HFFc6 (cell line): ENCODE data around the gene PEAK3. TPM values are rescaled to one million over a fixed set of nuclear protein-coding genes. Genes with fewer than 3 reads are reported as not detected.
A peak's percentile ranks its signal among the peaks of the same experiment; 100 is the strongest.

Source experiments
- DNase-seq: peaks from one replicate; pipeline ENCODE4 v3.0.0-alpha.2; 2018
- H3K27ac Mint-ChIP-seq: 2 replicates; pipeline ENCODE4 v1.8.0; 2020; ENCODE audit warnings: mild to moderate bottlenecking, mixed read lengths
- H3K27me3 Mint-ChIP-seq: 2 replicates; pipeline ENCODE4 v1.8.0; 2021; ENCODE audit warnings: mild to moderate bottlenecking, moderate library complexity, mixed read lengths; ENCODE audit not compliant: insufficient read depth
- H3K36me3 Mint-ChIP-seq: 2 replicates; pipeline ENCODE4 v1.8.0; 2021; ENCODE audit warnings: low read depth, mixed read lengths
- H3K4me1 Mint-ChIP-seq: 2 replicates; pipeline ENCODE4 v1.8.0; 2020; ENCODE audit warnings: low read depth, mixed read lengths
- H3K4me3 Mint-ChIP-seq: 2 replicates; pipeline ENCODE4 v1.8.0; 2020; ENCODE audit warnings: mild to moderate bottlenecking, moderate library complexity, mixed read lengths
- H3K9me3 Mint-ChIP-seq: 2 replicates; pipeline ENCODE4 v1.8.0; 2020; ENCODE audit warnings: mild to moderate bottlenecking, mixed read lengths
- total RNA-seq, 6 experiments: library from RNA; stranded (reverse); fragmentation: NEBNext Ultra II Directional; extraction: Animal tissue kit (Norgen Biotek cat#: 25700); gene quantifications; 2 replicates in 1 of 6; 3 replicates in 5 of 6; pipeline ENCODE4 v1.2.3, GENCODE V29; 2021
- TF ChIP-seq, protein P1 (sequence below): fragments of 200-600 bp; sonication (generic); IDR thresholded peaks from 2 replicates; pipeline ENCODE4 v1.5.0; 2021; ENCODE audit warnings: antibody characterized with exemption, mild to moderate bottlenecking

PEAK3 gene
- total RNA-seq, 6 experiments from 2014 or later, result 0.07 to 0.53 (median 0.36) TPM

DNA sequence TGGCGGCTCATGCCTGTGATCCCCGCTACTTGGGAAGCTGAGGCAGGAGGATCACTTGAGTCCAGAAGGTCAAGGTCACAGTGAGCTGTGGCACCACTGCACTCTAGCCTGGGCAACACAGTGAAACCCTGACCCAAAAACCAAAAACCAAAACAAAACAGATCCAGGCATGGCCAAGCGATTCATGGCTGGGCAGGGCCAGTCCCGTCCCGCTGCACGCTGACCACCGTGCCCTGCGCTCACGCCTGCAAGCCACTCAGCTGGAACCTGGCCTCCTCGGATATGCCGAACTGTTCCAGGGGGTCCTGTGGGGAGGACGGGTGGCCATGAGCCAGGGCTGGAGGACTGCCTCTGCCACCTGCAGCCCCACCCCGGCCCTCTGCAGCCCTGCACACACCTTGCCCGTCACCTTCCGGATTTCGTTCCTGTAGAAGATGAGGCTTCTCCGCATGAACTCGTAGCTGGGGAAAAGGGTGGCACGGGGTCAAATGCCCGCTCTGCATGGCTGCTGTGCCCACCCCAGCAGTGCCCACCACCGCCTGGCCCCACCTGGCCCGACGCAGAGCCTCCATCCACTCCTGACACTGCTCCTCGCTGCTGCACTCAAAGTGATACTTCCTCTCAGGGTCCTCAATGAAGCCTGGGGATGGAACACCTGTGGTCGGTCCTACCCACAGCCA lies 48.2 kb downstream of the PEAK3 start:
- Mint-ChIP-seq H3K27me3 (peaks cover 14% of the 10 kb centered on the region), H3K27ac (peak overlapping the region; percentile 82), H3K9me3 (peaks cover 15% of the 10 kb centered on the region), H3K36me3 (peaks cover 35% of the 10 kb centered on the region), H3K4me1 (peaks cover 28% of the 10 kb centered on the region), H3K4me3 (peak overlapping the region; percentile 89)
- TF ChIP-seq, protein P1, sequence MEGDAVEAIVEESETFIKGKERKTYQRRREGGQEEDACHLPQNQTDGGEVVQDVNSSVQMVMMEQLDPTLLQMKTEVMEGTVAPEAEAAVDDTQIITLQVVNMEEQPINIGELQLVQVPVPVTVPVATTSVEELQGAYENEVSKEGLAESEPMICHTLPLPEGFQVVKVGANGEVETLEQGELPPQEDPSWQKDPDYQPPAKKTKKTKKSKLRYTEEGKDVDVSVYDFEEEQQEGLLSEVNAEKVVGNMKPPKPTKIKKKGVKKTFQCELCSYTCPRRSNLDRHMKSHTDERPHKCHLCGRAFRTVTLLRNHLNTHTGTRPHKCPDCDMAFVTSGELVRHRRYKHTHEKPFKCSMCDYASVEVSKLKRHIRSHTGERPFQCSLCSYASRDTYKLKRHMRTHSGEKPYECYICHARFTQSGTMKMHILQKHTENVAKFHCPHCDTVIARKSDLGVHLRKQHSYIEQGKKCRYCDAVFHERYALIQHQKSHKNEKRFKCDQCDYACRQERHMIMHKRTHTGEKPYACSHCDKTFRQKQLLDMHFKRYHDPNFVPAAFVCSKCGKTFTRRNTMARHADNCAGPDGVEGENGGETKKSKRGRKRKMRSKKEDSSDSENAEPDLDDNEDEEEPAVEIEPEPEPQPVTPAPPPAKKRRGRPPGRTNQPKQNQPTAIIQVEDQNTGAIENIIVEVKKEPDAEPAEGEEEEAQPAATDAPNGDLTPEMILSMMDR, result no peak
- no peak for DNase-seq

DNA sequence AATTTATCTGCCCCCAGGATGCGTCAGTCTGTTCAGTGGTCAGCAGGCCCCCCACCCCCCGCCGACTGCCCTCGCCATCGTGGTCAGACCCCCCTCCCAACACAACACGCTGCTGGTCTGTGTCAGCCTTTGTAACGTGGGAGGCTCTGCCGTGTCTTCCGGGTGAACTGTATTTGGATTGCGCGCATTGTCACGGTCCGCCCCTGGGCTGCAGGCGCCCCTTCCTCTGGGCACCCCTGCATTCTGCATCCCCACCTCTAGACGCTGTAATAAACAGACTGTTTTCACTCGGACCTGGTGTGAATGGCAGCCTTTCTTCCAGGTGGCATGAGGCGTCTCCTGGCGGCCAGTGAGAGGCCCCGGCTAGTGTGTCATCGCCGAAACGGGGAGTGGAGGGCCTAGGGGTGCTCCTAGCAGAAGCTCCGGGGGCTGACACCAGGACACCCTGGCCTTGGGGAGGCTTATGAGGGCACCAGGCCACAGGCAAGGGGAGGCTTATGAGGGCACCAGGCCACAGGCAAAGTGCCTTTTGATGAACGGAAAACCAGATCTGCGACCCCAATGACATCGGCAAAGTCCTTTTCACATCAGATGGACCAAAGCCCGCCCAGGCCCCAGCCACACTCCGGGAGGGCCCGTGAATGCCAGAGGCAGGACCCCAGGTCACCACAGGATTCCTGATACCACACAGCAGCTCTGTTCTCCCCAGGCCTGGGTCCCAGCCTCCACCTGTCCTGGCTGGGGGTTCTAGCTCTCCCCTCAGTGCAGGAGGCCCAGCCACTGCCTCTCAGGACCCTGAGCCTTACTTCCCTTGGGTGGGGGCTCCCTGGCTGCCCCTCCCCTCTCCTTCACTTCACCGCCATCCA lies 49.5 kb downstream of the PEAK3 start:
- H3K27me3 Mint-ChIP-seq, result peaks cover 14% of the 10 kb centered on the region
- no peak for DNase-seq
- peak overlapping the region; percentile 20; the same call in 1 of the 2 replicates for H3K4me3 Mint-ChIP-seq
- H3K9me3 Mint-ChIP-seq, result peaks cover 13% of the 10 kb centered on the region
- H3K27ac Mint-ChIP-seq, result 0 out of 2 replicates have a peak overlapping the region, but pooled peaks have one; percentile 7
- H3K36me3 Mint-ChIP-seq, result peaks cover 24% of the 10 kb centered on the region
- TF ChIP-seq, protein P1, result no peak
- H3K4me1 Mint-ChIP-seq, result peaks cover 16% of the 10 kb centered on the region; the same call in 1 of the 2 replicates

DNA sequence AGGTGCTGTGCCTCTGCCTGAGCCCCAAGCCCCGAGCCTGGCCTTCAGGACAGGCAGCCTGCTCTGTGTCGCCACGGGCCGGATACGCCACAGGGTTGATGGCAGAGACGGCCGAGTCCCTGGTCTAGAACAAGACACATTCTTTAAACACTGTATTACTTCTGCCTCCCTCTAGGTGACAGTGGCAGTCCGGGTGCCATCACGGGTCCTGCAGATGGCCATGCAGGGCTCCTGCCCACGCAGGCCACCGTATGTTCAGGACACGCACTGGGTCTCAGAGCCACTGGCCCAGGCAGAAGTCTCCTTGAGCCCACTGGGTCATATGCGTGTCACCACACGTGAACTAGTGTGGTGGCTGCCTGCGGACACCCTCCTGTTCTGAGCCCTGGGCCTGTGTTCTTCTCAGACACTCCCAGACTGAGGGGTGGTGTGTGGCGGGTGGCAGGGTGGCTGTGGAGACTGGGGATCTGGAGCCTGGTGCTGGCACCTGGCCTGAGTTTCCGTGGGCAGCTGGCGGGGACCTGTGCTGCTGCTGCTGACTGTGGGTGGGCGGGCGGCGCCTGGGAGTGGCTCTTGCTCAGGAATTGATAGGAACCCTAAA lies 50.3 kb downstream of the PEAK3 start:
- no peak overlapping the region for H3K4me3 Mint-ChIP-seq
- peaks cover 6% of the 10 kb centered on the region for H3K9me3 Mint-ChIP-seq
- TF ChIP-seq, protein P1, result peak; percentile 51
- peaks cover 15% of the 10 kb centered on the region for H3K27me3 Mint-ChIP-seq
- DNase-seq, result no peak
- H3K36me3 Mint-ChIP-seq, result peaks cover 19% of the 10 kb centered on the region
- H3K4me1 Mint-ChIP-seq, result peaks cover 15% of the 10 kb centered on the region; the same call in 1 of the 2 replicates
- H3K27ac Mint-ChIP-seq, result peak overlapping the region; percentile 48; the same call in 1 of the 2 replicates

DNA sequence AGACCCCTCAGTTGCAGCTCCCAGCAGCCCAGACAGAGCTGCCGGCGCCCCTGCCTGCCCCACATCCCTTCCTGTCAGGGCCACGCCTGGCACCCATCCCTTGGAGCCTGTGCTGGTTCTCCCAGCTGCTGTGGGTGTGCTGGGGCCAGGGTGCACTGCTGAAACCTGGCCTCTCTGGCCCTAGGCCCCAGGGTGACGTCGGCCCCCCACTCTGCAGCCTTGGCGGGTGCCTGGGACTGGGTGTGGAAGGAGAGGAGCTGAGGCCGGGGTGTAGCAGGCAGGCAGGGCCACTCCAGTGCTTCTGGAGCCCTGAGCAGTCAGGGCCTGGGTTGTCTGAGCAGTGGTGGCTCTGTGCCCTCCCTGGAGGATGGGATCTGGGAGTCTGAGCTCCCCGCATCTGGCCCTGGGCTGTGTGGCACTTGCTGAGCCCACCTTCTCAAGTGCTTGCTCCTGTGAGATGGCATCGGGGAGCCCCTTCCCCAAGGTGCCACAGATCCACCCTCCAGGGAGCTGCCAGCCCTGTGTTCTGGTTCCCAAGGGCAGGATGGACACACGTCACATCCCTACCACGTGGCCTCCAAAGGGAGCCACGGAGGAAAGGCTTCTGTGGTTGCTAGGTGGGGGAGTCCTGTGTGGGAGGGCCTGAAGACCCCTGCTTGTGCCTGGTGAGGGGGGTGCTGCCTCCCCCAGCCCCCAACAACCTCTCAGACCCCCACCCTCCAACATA lies 51.0 kb downstream of the PEAK3 start:
- DNase-seq, result no peak
- H3K4me3 Mint-ChIP-seq, result no peak overlapping the region
- peaks cover 15% of the 10 kb centered on the region; the same call in 1 of the 2 replicates for H3K4me1 Mint-ChIP-seq
- TF ChIP-seq, protein P1, result no peak
- peaks cover 16% of the 10 kb centered on the region for H3K36me3 Mint-ChIP-seq
- H3K27me3 Mint-ChIP-seq, result peaks cover 11% of the 10 kb centered on the region
- no peaks in the 10 kb centered on the region for H3K9me3 Mint-ChIP-seq
- peak overlapping the region; percentile 48; the same call in 1 of the 2 replicates for H3K27ac Mint-ChIP-seq

DNA sequence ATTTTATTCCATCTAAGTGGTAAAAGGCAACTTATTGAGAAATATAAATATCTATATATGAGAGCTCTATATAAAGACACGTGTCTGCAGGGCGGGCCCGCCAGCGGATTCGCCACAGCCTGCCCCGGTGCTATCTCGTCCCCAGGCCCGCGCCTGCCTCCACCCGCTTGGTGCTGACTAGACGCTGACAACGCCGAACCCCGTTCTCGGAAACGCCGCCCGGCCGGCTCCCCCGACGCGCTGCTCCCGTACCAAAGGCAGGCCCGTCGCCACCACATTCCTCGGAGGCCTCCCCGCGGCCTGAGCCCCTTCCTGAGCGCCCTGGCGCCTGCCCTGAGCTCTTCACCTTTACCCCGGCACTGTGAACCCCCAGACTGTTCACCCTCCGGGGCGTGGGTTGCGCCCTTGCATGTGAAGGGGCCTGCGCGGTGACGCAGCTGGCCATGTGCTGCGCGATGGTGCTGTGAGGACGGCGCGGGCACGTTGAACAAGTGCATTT lies 51.9 kb downstream of the PEAK3 start:
- H3K27me3 Mint-ChIP-seq, result peaks cover 11% of the 10 kb centered on the region
- H3K36me3 Mint-ChIP-seq, result peaks cover 12% of the 10 kb centered on the region
- no peak overlapping the region for H3K4me3 Mint-ChIP-seq
- DNase-seq, result no peak
- no peaks in the 10 kb centered on the region for H3K9me3 Mint-ChIP-seq
- TF ChIP-seq, protein P1, result no peak
- peaks cover 12% of the 10 kb centered on the region; the same call in 1 of the 2 replicates for H3K4me1 Mint-ChIP-seq
- no peak overlapping the region for H3K27ac Mint-ChIP-seq
